Uterus (tissue), 4 donors: ENCODE measurements around the gene PI4K2A. TPM values are rescaled to one million over a fixed set of nuclear protein-coding genes. Genes with fewer than 3 reads are reported as not detected.
A peak's percentile ranks its signal among the peaks of the same experiment; 100 is the strongest.

ENCODE experiments used
- DNase-seq, 2 donors: peaks; one replicate each; pipeline ENCODE4 v3.0.0-alpha.2; 2019 to 2020
- H3K27ac ChIP-seq, 2 donors: fragments of 200-600 bp; sonication (generic); 1 replicate in 1 of 2; 2 replicates in 1 of 2; pipeline ENCODE4 v1.5.1; 2016 to 2018
- H3K27me3 ChIP-seq, 2 donors: fragments of 200-600 bp; sonication (generic); one replicate each; pipeline ENCODE4 v1.5.1; 2018 to 2019; ENCODE audit warnings: control low read depth in 1 of 2
- H3K36me3 ChIP-seq, 2 donors: fragments of 200-600 bp; sonication (generic); one replicate each; pipeline ENCODE4 v1.5.1; 2019; ENCODE audit warnings: control low read depth in 1 of 2
- H3K4me1 ChIP-seq, 2 donors: fragments of 200-600 bp; sonication (generic); one replicate each; pipeline ENCODE4 v1.5.1; 2018 to 2019; ENCODE audit warnings: control low read depth in 1 of 2
- H3K4me3 ChIP-seq, 2 donors: fragments of 200-600 bp; sonication (generic); 1 replicate in 1 of 2; 2 replicates in 1 of 2; pipeline ENCODE4 v1.5.1; 2018 to 2019; ENCODE audit warnings: mild to moderate bottlenecking in 1 of 2
- H3K9me3 ChIP-seq, 2 donors: fragments of 200-600 bp; sonication (generic); one replicate each; pipeline ENCODE4 v1.5.1; 2019; ENCODE audit warnings: control low read depth in 1 of 2
- POLR2A ChIP-seq, 2 donors: fragments of 450-650 bp; IDR thresholded peaks; one replicate each; pipeline ENCODE4 v1.6.1; 2016; ENCODE audit warnings: antibody characterized with exemption in 2 of 2, mild to moderate bottlenecking in 1 of 2, moderate library complexity in 1 of 2
- intact Hi-C: fragments of 100-400 bp; cut with DNase I; formaldehyde crosslinking; loops from one replicate; pipeline ENCODE4 v1.15.1; 2023; ENCODE audit warnings: low total_unique reads
- total RNA-seq, 4 donors: library from RNA; depleted of rRNA in 3 of 4; stranded (reverse); fragments of >200 nt in 3 of 4; gene quantifications; one replicate each; pipeline versions ENCODE4 v1.1.0 to v1.2.4, GENCODE V29; 2014 to 2023
- TF ChIP-seq, protein P1 (sequence below), 4 experiments: fragments of 200-600 bp in 2 of 4; fragments of 450-650 bp in 2 of 4; sonication (generic) in 2 of 4; IDR thresholded peaks; one replicate each; pipeline ENCODE4 v1.5.1; 2016 to 2019; ENCODE audit warnings: antibody characterized with exemption in 4 of 4, mild to moderate bottlenecking in 2 of 4, moderate library complexity in 1 of 4
- donor health status: DM: yes; HTN: yes; CAD: no.

The PI4K2A gene
- total RNA-seq, 4 donors from 2014 or later: 5.6 to 14.7 (median 11.9) TPM

DNA sequence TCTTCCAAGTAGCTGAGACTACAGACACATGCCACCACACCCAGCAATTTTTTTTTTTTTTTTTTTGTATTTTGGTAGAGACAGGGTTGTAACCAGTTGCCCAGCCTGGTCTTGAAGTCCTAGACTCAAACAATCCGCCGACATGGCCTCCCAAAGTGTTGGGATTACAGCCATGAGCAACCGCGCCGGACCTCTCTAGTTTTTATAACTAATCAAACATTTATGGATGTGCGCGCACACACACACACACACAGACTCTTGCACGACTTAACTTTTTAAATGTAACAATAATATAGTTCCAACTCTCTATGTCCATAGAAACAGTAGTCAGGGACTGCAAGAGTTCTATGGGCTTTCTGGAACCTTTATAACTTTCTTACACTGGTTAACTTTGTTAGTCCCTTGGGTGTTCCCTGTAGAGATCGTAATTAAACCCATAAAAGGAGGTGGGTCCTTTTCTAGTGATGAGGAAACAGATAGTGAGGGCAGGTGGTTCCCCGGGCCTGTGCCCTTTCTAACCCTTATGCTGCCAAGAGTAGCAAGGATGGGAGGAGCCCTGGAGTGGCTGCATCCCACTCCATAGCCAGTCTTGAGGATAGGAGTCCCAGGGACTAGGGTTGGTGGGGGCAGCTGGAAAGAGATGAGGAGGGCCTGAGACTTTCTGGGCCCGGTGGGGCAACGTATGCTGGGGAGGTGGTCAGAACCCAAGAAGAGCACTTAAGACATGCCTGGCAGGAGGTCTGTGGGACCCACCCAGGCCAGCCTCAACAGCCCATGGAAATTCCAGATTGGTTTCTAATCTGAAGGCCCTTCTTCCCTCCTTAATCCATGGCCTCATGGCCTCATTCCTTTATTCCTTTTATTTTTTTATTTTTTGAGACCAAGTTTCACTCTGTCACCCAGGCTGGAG is 81.7 kb downstream of the PI4K2A start:
- intact Hi-C loops: no loop called here
- Histone ChIP-seq H3K36me3 (no peaks in the 10 kb centered on the region), H3K27ac (peak overlapping the region in 1 of 2 donors; percentile 42), H3K4me3 (no peak overlapping the region), H3K4me1 (peaks cover 4 to 8% of the 10 kb centered on the region in 2 donors), H3K27me3 (no peaks in the 10 kb centered on the region), H3K9me3 (no peaks in the 10 kb centered on the region)
- TF ChIP-seq, protein P1, sequence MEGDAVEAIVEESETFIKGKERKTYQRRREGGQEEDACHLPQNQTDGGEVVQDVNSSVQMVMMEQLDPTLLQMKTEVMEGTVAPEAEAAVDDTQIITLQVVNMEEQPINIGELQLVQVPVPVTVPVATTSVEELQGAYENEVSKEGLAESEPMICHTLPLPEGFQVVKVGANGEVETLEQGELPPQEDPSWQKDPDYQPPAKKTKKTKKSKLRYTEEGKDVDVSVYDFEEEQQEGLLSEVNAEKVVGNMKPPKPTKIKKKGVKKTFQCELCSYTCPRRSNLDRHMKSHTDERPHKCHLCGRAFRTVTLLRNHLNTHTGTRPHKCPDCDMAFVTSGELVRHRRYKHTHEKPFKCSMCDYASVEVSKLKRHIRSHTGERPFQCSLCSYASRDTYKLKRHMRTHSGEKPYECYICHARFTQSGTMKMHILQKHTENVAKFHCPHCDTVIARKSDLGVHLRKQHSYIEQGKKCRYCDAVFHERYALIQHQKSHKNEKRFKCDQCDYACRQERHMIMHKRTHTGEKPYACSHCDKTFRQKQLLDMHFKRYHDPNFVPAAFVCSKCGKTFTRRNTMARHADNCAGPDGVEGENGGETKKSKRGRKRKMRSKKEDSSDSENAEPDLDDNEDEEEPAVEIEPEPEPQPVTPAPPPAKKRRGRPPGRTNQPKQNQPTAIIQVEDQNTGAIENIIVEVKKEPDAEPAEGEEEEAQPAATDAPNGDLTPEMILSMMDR (IDR thresholded peaks at IDR 0.05): no peak
- no peak for TF ChIP-seq POLR2A (IDR thresholded peaks at IDR 0.05)
- no peak for DNase-seq

DNA sequence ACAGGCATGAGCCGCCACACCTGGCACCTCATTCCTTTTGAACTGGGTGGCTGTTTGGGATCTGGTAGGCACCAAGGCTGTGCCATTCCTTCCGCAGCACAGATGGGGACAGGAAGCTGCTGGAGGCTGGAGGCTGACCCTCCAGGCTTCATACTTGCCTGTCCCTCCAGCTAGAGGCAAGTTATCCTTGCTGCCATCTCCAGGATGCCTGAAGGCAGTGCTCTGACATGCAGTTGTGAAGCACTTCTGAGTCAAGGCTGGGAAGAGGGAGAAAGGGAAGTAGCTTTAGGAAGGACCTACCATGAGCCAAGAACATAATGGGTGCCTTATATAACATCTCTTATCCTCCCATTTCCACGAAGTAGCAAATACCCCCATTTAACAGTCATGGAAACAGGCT is 82.5 kb downstream of the PI4K2A start:
- Histone ChIP-seq H3K36me3 (no peaks in the 10 kb centered on the region), H3K27ac (peak overlapping the region in 1 of 2 donors; percentile 30), H3K27me3 (no peaks in the 10 kb centered on the region), H3K4me3 (no peak overlapping the region), H3K9me3 (no peaks in the 10 kb centered on the region), H3K4me1 (peaks cover 4 to 8% of the 10 kb centered on the region in 2 donors)
- intact Hi-C loops: no loop called here
- no peak for DNase-seq
- TF ChIP-seq, protein P1 (IDR thresholded peaks at IDR 0.05): no peak
- no peak for TF ChIP-seq POLR2A (IDR thresholded peaks at IDR 0.05)

DNA sequence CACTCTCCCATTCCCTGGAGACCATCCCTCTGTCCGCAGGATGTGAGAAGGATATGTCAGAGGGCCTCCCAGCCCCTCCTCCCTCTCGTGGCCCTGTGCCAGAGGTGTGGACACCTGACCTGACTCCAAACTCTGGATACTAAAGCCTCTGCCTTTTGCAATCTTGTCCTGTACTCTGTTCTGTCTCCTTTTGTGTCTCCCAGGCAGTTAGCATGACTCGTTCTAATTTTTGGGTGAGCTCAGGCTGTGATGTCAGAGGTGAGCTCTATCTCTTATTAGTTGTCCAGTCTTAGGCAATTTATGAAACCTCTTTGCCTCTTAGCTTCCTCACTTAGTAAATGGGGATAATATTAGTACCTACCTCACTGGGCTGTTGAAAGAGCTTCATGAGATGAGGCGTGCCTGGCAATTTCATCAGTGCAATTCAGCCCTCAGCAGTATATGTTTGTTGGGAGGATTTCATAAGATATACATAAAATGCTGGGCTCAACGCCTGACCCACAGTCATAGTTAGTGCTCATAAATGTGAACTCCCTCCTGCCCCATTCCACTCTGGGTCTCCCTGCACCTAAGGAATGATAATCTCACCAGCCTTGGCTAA is 84.0 kb downstream of the PI4K2A start:
- Histone ChIP-seq H3K9me3 (no peaks in the 10 kb centered on the region), H3K27me3 (no peaks in the 10 kb centered on the region), H3K4me3 (no peak overlapping the region), H3K27ac (peak overlapping the region in 1 of 2 donors; percentile 37), H3K4me1 (peaks cover 0 to 3% of the 10 kb centered on the region in 2 donors), H3K36me3 (no peaks in the 10 kb centered on the region)
- peak; percentile 41 to 52 for DNase-seq
- TF ChIP-seq POLR2A (IDR thresholded peaks at IDR 0.05): no peak
- TF ChIP-seq, protein P1 (IDR thresholded peaks at IDR 0.05): no peak
- intact Hi-C loops: no loop called here

Other genes with a start within 250 kb of the PI4K2A start
- 10 to 100 TPM; 14.8 to 27.6 (median 25.0) TPM for gene RRP12, start 239.3 kb upstream of the PI4K2A start, total RNA-seq
- gene PGAM1, start 214.5 kb upstream of the PI4K2A start, total RNA-seq: 100 to 1,000 TPM; 106 to 142 (median 127) TPM
- 100 to 1,000 TPM in 1 of 4 donors, 10 to 100 TPM in 3; 26.7 to 349 (median 48.3) TPM for gene EXOSC1, start 194.7 kb upstream of the PI4K2A start, total RNA-seq
- gene ZDHHC16, start 194.5 kb upstream of the PI4K2A start, total RNA-seq: 10 to 100 TPM in 2 of 4 donors, 1 to 10 TPM in 2; 1.8 to 31.8 (median 19.0) TPM
- 10 to 100 TPM; 44.6 to 87.7 (median 73.7) TPM for gene MMS19, start 142.2 kb upstream of the PI4K2A start, total RNA-seq
- 10 to 100 TPM in 1 of 4 donors, 1 to 10 TPM in 2, under 1 TPM in 1; 0.29 to 25.9 (median 6.7) TPM for gene UBTD1, start 141.7 kb upstream of the PI4K2A start, total RNA-seq
- under 1 TPM in 2 of 4 donors, not detected in 2; 0.43 to 0.48 TPM for gene ANKRD2, start 67.9 kb upstream of the PI4K2A start, total RNA-seq
- 1 to 10 TPM in 2 of 4 donors, under 1 TPM in 2; 0.26 to 2.5 (median 0.97) TPM for gene HOGA1, start 56.3 kb upstream of the PI4K2A start, total RNA-seq
- not detected for gene C10orf62, start 51.0 kb upstream of the PI4K2A start, total RNA-seq
- 10 to 100 TPM in 3 of 4 donors, 1 to 10 TPM in 1; 3.1 to 11.5 (median 10.8) TPM for gene MORN4, start 7.2 kb upstream of the PI4K2A start, total RNA-seq
- 10 to 100 TPM in 2 of 4 donors, 1 to 10 TPM in 1, under 1 TPM in 1; 0.51 to 15.1 (median 10.8) TPM for gene AVPI1, start 46.6 kb downstream of the PI4K2A start, total RNA-seq
- gene MARVELD1, start 73.1 kb downstream of the PI4K2A start, total RNA-seq: 100 to 1,000 TPM in 1 of 4 donors, 10 to 100 TPM in 3; 36.9 to 158 (median 59.4) TPM
- 10 to 100 TPM in 3 of 4 donors, 1 to 10 TPM in 1; 2.8 to 32.3 (median 16.7) TPM for gene ZFYVE27, start 96.5 kb downstream of the PI4K2A start, total RNA-seq
- gene SFRP5, start 131.3 kb downstream of the PI4K2A start, total RNA-seq: 10 to 100 TPM in 1 of 4 donors, under 1 TPM in 1, not detected in 2; 0.24 to 59.1 TPM
- 1 to 10 TPM in 1 of 4 donors, under 1 TPM in 1, not detected in 2; 0.09 to 3.1 TPM for gene GOLGA7B, start 209.2 kb downstream of the PI4K2A start, total RNA-seq